Measurements from ENCODE around the gene OR4B1.

DNA sequence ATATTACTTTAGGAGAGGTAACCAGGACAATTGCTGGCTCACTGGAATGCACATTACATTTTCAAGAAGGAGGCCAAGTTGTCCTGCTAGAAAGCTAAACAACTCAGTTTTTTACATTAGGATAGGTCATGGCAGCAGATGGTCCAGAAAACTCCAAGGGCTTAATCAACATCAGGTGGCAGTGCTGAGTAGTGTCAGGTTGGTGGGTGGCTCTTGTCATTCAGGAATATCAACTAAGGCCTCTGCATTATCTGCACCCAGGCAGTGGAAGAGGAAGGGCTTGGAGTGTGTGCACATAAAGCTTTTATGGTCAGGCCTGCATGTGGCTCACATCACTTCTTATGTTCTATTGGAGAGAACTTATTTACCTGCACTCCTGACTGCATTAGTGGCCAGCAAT lies 32.2 kb upstream of the OR4B1 start:
- TF ChIP-seq, protein P1, sequence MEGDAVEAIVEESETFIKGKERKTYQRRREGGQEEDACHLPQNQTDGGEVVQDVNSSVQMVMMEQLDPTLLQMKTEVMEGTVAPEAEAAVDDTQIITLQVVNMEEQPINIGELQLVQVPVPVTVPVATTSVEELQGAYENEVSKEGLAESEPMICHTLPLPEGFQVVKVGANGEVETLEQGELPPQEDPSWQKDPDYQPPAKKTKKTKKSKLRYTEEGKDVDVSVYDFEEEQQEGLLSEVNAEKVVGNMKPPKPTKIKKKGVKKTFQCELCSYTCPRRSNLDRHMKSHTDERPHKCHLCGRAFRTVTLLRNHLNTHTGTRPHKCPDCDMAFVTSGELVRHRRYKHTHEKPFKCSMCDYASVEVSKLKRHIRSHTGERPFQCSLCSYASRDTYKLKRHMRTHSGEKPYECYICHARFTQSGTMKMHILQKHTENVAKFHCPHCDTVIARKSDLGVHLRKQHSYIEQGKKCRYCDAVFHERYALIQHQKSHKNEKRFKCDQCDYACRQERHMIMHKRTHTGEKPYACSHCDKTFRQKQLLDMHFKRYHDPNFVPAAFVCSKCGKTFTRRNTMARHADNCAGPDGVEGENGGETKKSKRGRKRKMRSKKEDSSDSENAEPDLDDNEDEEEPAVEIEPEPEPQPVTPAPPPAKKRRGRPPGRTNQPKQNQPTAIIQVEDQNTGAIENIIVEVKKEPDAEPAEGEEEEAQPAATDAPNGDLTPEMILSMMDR (IDR thresholded peaks at IDR 0.05), result no peak
- TF ChIP-seq EP300 (IDR thresholded peaks at IDR 0.05), result no peak
- no peak for TF ChIP-seq POLR2AphosphoS5 (IDR thresholded peaks at IDR 0.05)
- TF ChIP-seq POLR2A (IDR thresholded peaks at IDR 0.05; ENCODE audit: low read depth), result no peak
